HG03039 (cell line): ENCODE data around the gene ELMOD3.
"Not testable (repeated sequence)": the region's sequence is repeated elsewhere in the genome, so short reads cannot be mapped to it uniquely, and the experiment has no call there.

ENCODE experiments used
- ATAC-seq: cut with Tn5 transposase; IDR thresholded peaks from one replicate; pipeline ENCODE4 v1.9.1; 2021; ENCODE audit warnings: mild to moderate bottlenecking, moderate library complexity; ENCODE audit not compliant: unreplicated experiment

The ELMOD3 gene

DNA sequence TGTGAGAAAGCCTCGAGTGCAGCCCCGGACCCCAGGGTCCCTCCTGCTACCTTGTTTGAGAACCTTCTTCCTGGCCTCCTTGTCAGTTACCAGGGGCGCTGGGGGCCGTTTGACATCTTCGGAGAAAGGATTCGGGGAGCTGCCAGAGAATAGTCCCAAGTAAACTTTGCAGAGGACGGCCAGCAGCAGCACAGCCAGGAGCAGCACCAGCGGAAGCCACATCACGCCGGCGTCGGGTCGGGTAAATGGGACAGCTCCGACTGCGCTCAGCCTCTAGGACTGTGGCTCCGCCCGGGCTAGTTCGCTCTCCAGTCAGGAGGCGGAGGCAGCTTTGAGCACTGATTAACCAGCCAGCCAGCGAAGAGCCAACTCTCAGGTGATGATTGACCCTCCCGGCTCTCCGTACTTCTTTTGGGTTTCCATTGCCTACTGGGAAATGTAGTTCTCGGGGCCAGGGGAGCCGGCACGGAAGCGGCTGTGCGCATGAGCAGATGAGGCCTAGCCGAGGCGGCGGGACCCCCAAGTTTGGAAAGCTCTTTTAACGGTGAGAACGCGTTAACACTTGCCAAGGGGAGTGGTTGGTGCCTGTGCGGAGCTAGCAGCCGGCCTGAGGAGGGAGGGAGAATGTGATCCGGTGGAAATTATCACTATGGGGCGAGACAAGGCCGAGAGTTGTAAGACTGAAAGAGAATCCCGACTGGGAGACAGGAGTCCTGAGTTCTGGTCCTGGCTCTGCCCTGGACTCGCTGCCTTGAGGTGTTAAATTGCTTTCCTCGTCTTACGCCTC is at the start of gene ELMOD3, which contains the start of gene RETSAT:
TSS of gene ELMOD3 (plus strand) at position 484 of the 787 bp plus-strand sequence. CDS start 2,430 bp downstream, outside the sequence.
TSS of gene RETSAT (minus strand) at position 243 of the 787 bp plus-strand sequence. CDS start at position 222, 21 bp downstream.
- peak; percentile 97 for ATAC-seq

DNA sequence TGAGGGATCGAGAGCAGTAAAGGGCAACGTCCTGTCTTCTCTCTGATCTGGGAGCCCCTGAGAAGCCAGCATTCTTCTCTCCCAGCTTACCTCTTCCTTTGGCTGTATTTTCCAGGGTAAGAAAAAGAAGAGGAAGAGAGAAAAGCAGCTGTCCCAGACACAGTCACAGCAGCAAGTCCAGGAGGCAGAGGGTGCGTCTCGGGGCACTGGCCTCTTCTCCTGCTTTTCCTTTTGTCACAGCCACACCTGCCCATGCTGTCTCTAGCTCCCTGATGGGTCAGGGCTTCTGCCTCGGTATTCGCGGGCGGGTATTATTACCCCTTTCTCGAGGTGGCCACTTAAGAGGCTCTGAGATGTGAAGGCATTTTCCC is 47.1 kb upstream of the ELMOD3 start:
- no peak for ATAC-seq

DNA sequence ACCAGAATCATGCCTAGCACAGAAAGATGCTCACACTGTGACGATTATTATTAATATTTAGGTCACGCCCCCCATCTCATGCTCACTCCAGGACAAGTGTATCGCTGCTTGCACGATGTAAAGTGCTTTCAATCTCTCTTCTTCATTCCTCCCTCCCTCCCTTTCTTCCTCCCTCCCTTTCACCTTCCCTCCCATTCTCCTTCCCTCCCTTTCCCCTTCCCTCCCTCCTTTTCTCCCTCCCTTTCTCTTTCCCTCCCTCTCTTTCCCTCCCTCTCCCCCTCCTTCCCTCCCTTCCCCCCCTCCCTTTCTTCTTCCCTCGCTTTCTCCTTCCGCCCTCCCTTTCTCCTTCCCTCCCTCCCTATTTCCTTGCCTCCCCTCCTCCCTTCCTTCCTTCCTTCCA is 46.4 kb upstream of the ELMOD3 start:
- ATAC-seq: no peak

DNA sequence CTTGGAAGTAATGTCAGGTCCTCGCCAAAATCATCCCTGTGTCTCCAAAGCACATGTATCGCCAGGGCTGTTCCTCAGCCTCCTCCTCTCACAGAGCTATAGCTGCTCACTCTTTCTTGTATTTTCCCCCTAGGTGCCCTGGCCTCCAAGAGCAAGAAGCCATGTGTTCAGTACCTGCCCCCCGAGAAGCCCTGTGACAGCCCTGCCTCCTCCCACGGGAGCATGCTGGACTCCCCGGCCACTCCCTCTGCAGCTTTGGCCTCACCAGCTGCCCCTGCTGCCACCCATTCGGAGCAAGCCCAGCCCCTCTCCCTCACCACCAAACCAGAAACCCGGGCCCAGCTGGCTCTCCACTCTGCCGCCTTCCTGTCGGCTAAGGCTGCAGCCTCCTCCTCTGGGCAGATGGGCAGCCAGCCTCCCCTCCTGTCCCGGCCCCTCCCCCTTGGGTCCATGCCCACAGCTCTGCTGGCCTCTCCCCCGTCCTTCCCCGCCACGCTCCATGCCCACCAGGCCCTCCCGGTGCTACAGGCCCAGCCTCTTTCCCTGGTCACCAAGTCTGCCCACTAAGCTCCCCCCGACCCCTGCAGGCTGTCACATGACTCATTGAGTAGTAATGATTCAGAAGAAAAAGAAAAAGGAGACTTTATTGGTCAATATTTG is 45.5 kb upstream of the ELMOD3 start:
- ATAC-seq: no peak

DNA sequence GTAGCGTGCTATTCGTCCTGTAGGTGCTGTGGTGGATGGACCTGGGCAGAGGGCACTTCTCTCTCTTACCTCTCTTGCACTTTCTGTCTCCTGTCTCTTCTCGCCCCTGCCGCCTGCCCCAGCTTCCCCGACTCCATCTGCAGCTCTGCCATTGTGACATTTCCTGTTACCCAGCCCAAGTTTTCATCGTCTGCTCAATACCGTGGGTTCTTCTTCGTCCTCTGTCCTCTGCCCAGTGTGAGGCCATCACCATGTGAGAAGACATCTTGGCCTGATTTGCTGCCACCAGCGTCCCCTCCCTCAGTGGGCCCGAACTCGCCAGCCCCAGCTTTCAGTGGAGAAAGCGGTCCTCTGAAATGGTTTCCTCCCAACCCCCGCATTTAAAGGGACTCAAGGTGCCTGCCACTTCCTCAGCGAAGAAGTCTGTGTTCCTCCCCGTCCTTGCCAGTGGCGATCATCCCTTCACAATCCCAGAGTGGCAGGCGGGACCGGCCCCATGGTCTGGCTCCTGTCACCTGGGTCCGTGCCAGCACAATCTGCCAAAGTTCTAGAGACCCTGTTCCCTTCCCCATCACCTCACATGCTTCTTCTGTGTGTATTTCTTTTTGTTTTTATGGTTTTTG is 44.8 kb upstream of the ELMOD3 start:
- no peak for ATAC-seq

DNA sequence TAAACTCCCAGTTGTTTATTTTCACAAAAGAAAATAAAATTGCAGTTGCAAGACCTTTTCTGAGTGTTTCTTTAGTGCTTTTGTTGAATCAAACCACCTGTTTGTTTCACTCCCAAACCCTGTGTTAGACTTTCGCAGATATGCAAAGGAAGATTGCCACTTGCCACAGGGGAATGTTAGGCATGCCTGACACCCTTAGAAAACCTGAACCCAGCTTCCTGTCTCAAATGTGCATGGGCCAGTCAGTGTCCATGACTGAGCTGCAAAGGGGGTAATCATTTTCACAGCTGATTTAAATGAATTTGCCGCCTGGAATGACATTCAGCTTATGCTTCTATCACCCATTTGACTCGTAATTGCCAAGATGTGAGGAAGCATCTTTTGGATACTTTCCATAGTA is 44.2 kb upstream of the ELMOD3 start:
- peak; percentile 46 for ATAC-seq

DNA sequence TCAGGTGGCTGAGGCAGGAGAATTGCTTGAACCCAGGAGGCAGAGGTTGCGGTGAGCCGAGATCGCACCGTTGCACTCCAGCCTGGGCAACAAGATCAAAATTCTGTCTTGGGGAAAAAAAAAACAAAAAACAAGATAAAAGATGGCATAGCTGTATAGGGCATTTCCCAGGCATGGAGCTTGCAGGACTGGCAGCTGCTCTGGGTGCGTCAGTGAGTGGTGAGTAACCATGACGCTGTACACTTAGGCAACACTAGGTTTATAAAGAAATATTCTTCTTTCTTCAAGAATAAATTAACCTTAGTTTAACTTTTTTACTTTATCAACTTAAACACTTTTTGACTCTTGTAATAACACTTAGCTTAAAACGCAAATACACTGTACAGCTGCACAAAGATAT is 42.2 kb upstream of the ELMOD3 start:
- ATAC-seq: no peak

DNA sequence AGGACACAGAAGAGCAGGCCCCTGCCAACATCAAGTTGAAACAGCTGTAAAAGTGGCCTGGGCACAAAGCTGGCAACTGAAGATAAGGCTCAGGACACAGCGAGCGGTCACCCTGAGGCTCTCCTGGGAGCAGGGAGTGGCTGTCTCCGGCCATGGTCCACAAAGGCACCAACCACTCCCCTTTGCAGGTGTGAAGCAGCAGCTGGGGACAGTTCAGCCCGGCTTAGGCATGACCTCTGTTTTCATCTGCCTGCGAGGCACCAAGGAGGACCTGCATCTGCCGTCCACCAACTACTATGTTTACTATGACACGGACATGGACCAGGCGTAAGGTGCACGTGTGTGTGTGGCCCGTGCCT is 39.7 kb upstream of the ELMOD3 start:
- ATAC-seq: no peak

DNA sequence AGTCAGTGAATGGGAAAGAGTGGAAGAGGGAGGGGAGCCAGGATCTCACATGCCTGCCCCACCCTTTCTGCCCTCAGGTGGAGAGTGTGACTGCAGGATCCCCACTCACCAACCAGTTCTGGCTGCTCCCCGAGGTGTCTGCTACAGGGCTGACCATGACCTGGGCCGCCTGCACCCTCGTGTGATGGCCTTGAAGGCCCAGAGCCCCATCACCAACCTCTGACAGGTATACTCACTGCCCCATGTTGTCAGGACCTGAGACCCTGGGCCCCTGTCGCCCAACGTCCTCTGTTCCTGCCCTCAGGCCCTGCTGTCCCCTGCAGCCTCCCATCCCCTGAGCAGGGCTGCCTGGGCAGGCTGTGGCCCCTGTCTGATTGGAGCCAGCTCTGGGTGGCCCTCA is 38.6 kb upstream of the ELMOD3 start:
- ATAC-seq: not testable (repeated sequence)

DNA sequence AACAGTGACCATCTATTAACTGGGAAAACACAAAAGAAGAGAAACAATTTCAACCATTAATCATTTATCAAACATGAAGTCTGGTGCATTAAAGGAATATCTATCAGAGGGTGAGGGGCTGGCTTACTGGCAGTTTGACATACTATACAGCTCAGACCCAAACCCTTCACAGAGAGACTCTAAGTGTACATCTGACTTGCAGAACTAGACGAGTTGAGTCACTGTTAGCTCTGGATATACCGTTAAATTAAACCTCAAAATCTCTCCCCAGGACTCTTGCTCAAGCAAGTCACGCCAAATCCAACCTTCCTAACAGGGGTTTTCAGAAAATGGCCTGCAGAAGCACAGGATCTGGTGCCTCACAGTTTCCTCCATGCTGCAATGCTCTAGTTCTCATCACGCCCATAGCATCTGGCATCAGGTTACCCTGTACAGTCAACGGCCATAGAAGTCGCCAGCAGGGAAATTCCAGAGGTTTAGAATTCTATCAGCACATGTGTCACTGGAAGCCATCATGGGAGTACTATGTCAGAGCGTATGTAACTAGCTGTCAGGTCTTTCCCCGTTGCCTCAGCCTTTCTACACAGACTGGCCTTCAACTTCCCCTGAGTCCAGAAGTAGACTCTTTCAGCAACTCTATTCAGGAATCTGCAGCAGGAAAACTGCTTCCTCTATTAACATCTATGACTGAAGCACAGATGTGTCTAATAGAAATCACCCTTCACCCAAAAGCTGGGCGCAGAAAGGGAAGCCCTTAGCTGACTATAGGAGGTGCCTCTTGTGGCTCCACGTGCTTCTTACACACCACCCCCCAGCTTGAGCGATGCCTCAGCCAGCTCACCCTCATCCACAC is 36.1 kb upstream of the ELMOD3 start:
- peak; percentile 79 for ATAC-seq

DNA sequence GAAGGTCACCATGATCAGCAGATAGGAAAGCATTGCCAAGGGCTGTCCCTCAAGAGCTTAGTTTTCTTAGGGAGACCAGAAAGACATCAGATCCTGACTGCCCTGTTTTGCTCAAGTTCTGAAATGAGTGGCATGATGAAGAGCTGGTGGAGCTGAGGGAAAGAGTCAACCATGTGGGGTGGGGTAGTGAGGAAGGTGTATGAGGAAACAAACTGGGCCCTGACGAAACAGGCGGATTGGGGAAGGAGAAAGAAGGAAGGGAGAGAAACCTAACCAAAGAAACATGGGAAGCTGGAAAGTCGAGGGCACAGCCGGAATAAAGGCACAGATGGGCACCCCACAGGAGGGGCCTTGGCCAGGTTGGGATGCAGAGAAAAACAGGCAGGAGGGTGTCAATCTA is 34.8 kb upstream of the ELMOD3 start:
- ATAC-seq: no peak

DNA sequence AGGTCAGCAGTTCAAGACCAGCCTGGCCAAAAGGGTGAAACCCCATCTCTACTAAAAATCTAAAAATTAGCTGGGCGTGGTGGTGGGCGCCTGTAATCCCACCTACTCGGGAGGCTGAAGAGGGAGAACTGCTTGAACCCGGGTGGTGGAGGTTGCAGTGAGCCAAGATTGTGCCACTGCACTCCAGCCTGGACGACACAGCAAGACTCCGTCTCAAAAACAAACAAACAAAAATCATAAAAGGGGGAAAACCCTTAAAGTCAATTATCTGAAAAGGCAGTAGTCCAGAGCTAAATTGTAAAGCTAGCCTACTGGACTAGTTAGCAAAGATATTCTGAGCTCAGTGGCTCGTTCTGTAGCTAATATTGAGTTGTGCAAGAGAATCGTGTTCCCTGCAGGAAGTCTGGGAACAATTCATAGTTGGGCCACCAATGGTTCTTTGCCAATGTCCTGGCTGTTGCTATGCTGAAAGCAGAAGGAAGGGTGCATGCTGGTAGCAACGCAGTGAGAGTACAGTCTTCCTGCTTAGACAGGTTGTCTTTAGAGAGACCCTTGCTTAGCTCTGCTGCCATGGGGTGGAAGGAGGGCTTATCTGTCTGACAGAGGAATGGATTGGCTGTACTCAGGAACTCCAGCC is 31.1 kb upstream of the ELMOD3 start:
- no peak for ATAC-seq

DNA sequence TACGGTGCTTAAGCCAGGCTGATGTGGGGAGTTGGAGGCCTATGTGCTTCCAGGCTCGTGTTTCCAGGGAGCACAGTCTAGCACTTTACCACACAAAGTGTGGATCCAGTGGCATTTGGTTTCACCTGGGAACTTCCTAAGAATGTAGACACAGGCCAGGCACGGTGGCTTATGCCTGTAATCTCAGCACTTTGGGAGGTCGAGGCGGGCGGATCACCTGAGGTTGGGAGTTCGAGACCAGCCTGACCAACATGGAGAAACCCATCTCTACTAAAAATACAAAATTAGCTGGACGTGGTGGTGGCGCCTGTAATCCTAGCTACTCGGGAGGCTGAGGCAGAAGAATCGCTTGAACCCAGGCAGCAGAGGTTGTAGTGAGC is 30.6 kb upstream of the ELMOD3 start:
- not testable (repeated sequence) for ATAC-seq

DNA sequence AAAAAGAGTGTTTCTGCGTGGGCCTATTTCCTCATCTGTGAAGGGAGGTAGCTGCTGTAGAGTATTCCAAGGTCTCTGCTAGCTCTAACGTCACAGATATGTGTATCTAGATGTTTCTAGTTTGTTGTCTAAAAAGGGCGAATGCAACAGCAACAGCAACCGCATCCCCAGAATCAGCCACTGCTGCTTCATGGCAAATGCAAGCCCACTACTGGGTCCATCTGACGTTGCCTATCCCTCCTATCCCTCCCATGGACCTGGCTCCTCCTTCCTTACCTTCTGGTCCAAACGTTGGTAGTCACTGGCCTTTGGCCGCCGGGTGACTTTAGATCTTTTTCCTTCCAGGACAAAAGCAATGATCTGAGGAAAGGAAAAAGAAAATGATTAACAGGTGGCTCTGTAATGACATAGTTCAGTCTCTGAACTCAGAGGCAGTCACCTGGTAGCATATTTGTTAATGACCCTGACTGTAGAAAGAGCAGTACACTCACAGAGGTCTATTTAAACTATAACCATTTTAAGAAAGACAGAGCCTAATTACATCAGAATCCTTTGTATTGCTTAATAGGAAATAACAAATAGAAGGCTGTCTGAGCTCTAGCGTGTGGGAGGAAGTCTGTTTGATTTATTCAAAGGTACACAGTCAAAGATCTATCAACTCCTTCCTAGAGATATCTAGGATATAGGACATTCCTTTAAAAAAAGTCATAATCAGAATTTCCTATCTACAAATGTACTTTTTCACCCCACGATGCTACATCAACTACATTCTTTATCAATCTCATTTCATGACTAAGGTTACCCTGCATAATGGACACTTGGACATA is 29.7 kb upstream of the ELMOD3 start:
- ATAC-seq: no peak

DNA sequence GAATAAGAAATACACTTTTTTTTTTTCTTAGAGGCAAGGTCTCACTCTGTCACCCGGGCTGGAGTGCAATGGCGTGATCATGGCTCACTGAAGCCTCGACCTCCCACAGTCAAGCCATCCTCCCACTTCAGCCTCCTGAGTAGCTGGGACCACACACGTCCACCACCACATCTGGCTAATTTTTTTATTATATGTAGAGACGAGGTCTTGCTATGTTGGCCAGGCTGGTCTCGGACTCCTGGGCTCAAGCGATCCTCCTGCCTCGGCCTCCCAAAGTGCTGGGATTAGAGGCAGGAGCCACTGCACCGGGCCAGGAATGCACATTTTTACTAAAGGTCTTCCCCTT is 29.1 kb upstream of the ELMOD3 start:
- no peak for ATAC-seq

DNA sequence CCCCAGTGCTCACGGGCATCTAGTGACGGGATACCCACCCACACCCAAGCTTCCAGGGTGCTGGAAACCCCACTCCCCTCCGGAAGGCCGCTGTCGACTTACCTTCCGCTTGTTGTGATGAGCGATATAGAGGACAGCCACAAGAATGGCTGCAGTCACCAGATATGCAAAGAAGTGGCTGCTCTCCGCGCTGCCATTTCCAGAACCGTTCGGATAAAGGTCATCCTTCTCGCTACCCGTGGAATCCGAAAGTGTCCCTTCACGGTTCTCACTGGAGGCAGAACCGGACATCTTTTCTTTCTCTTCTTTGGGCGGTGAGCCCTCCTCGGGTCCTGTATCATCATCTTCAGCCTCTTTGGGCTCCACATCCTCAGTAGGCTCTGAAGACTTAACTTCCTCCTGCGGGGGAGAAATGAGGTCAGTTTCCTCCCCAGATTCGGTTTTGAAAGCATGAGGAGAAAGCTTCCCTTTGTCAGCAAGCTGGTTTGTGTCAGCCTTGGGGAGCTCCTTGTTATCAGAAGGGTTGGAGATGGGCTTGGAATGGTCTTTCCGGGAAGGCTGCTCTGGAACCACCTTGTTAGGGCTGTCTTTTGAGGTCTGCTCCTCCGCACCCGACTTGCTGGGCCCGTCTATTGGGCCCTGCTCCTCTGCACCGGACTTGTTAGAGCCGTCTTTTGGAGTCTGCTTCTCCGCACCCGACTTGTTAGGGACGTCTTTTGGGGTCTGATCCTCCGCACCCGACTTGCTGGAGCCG is 28.0 kb upstream of the ELMOD3 start:
- ATAC-seq: peak; percentile 36

DNA sequence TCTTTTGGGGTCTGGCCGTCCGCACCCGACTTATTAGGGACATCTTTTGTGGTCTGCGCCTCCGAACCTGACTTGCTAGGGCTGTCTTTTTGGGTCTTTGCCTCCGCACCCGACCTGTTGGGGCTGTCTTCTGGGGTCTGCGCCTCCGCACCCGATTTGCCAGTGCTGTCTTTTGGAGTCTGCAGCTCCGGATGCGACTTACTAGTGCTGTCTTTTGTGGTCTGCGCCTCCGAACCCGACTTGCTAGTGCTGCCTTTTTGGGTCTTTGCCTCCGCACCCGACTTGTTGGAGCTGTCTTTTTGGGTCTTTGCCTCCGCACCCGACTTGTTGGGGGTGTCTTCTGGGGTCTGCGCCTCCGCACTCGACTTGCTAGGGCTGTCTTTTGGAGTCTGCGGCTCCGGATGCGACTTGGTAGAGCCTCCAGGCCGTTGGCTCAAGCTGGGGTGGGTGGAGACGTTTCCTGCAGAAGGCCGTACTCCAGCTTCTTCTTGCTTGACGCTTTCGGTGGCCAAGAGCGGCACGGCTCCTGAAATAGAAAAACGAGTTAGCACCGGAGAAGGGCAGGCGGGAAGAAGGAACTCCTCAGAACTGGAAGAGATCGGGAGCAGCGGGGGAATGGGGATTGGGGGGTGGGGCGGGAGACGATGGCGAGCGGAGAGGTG is 27.3 kb upstream of the ELMOD3 start:
- no peak for ATAC-seq

DNA sequence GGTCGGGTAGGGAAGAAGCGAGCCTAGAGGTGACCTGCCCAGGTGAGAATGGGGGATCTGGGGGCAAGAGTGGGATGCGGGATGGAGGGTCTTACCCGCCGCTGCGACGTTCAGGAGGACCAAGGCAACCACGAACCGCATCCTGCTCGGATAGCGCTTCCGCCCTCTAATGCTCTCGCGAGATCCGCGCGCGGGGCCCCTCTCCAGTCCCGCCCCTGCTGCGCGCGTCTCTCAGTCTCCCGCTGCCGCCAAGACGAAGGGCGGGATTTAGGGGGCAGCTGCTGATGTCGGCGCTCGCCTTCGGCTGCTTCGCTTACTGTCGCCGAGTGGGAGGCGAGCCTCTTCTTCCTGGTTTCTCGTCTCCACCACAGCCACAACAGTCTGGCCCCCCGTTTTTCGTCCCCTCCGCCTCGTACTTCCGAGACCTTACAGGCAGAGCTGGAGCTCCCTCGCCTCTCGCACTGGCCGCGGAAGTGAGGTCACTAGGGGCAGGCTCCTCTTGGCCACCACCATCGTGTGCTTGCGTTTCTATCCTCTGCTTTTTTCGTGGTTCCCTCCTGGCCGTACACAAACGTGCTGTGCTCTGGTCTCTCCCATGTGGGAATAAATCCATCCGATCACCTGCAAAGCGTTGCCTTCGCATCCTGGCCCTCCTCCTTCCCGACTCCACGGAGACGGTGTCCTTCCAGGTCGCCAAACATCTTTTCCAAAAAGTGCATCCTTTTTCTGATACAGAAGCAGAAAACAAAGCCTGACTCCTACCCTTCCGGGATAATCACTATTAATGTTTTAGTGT is 26.5 kb upstream of the ELMOD3 start, which contains the start of gene TGOLN2:
TSS of gene TGOLN2 (minus strand) at position 168 of the 796 bp plus-strand sequence. CDS start at position 141, 27 bp downstream.
- ATAC-seq: peak; percentile 79
